Measurements from ENCODE around the gene ARHGEF37.
"Not testable (repeated sequence)": the region's sequence is repeated elsewhere in the genome, so short reads cannot be mapped to it uniquely, and the experiment has no call there.

The ARHGEF37 gene, protein sequence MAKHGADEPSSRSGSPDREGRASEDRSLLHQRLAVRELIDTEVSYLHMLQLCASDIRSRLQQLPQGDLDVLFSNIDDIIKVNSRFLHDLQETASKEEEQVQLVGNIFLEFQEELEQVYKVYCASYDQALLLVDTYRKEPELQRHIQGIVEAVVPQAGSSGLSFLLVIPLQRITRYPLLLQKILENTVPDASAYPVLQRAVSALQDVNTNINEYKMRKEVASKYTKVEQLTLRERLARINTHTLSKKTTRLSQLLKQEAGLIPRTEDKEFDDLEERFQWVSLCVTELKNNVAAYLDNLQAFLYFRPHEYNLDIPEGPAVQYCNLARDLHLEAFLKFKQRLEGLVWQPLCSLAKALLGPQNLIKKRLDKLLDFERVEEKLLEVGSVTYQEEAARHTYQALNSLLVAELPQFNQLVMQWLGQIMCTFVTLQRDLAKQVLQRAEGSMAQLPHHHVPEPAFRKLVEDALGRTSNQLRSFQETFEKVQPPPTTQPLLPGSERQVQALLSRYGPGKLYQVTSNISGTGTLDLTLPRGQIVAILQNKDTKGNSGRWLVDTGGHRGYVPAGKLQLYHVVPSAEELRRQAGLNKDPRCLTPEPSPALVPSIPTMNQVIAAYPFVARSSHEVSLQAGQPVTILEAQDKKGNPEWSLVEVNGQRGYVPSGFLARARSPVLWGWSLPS
- 0.16 to 2.1 (median 0.28) reads per million in 3 experiments for total RNA-seq

DNA sequence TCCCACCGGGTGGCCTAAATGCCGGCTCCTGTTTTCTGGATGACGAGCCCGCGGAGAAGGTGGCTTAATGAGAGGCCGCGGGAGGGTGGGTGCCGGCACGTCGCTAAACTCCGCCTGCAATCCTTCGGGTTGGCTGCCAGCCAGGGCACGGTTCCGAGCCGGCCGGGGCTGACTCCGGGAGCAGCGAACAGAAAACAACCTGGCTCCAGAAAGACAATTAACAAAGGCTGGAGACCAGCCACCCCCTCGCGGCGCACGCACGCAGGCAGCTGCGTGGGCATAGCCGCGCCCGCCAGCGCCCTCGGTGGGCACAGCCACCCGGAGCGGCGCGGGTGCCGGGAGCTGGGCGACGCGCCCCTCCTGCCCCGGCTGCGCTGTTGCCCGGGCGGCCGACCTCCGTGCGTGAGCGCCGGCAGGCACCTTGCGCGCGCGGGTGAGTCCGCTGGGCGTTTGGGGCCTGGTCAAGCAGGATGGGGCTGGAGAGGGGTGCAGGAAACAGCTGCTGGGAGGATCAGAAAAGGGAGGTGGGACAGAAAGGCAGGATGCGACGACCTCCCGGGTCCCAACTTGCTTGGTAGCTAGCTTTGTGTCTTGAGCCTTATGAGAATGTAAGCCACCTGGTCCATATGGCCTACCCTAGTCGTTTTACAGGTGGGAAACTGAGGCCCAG is at the start of gene ARHGEF37:
TSS of gene ARHGEF37 (plus strand) at position 307 of the 670 bp plus-strand sequence. CDS start 16,272 bp downstream, outside the sequence.
- DNase-seq, result peak; percentile 20

DNA sequence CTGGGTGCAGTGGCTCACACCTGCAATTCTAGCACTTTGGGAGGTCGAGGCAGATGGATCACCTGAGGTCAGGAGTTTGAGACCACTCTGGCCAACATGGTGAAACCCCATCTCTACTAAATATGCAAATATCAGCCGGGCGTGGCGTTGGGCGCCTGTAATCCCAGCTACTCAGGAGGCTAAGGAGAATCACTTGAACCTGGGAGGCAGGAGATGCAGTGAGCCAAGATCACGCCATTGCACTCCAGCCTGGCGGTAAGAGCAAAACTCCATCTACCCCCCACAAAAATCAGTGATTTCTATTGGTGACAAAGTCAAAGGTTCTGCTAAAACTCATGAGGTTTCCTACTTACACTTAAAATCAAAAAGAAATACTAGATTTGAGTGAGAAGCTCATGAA is 48.9 kb upstream of the ARHGEF37 start:
- no peak for DNase-seq

DNA sequence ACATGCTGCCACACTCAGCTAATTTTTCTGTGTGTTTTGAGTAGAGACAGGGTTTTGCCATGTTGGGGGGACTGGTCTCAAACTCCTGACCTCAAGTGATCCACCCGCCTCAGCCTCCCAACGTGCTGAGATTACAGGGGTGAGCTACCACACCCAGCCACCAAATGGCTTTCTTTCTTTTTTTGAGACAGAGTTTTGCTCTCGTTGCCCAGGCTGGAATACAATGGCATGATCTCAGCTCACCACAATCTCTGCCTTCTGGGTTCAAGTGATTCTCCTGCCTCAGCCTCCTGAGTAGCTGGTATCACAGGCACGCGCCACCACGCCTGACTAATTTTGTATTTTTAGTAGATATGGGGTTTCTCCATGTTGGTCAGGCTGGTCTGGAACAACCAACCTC is 45.5 kb upstream of the ARHGEF37 start:
- DNase-seq, result not testable (repeated sequence)

DNA sequence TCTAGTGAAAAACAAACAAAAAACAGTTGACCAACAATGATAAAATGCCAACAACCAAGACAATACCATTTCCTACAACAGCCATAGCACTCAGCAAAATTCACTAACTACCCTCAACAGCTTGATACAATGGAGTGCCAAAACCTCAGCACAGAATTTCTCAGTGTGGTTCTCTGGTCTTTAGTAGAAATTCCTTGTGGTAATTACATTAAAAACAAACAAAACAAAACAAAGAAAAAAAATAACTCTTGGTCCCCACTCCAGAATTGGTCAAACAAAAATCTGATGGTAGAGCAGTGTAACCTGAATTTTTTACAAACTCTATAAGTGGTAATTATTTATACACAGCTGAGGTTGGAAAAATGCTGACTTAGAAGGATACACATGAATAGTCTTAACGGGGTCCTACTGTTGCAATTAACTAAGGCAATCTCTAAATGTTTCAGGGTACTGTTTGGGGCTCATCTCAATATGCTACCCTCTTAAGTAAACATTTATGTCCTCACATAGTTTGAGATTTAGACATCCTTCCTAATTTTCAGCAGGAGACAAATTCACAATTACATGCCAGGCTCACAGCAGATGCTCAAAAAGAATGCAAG is 43.8 kb upstream of the ARHGEF37 start:
- no peak for DNase-seq

DNA sequence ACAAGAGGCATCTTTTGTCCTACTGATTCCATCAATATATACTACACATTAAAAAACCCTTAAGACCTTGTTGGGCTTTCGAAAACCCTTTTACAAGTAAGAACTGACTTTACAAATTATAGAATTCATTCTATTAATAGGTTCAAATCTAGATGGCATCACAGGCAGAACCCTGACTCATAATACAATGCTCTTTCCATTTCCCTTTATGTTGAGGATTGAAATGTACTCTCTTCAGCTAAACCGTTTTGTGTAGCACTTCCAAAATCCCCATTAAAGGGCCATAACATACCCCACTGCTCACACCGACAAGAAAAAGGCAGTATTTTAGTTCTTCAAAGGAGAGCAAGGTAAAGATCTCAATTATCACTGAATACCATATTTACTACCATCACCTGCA is 41.2 kb upstream of the ARHGEF37 start:
- DNase-seq, result no peak

DNA sequence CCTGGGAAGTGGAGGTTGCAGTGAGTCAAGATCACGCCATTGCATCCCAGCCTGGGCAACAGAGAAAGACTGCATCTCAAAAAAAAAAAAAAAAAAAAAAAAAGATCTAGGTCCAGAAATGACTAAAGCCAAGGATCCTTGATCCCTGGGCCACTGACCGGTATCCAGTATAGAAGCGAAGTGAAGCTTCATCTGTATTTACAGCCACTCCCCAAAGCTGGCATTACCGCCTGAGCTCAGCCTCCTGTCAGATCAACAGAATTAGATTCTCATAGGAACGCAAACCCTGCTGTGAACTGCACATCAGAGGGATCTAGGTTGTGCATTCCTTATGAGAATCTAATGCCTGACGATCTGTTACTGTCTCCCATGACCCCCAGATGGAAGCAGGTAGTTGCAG is 39.4 kb upstream of the ARHGEF37 start:
- DNase-seq, result no peak

DNA sequence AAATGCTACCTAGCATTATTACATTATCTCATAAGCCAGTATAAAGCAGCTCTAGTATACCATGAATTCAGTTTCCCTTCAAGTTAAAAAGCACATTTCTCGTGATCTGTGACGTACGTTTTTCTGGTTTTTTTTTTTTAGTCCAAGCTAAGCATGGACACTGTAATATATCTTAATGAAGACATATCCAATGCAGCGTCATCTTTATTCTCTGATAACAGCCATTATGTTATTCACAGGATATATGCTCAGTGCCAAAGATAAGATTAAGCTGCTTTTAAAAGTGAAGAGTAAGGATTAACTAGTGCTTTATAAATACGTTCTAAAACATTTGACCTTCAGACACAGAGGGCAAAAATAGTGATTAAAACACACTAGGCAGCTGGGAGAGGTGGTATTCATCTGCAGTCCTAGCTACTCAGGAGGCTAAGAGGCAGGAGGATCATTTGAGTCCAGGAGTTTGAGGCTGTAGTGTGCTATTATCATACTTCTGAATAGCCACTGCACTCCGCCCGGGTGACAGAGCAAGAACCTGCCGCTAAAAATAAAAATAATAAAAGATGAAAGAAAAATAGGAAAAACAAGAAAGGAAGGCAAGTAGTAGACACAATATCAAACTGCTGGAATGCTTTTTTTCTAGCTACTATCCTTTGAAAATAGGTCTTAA is 37.8 kb upstream of the ARHGEF37 start:
- DNase-seq, result no peak

DNA sequence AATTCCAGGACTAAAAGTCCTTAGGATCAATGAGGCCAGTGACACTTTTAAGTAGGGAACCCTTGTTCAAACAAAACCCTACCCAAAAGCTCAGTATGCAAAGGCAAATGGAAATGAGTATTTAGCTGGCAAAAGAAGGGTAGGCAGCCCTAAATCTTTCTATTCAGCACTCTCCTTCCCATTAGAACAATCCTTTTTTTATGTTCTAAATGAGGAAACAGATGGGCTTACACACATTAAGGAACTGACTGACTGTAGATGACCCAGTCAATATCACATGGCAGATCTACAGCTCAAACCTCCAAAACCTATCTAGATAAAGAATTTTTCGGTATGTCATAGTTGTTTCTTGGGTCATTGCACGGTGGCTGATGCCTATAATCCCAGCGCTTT is 37.3 kb upstream of the ARHGEF37 start:
- DNase-seq, result no peak

DNA sequence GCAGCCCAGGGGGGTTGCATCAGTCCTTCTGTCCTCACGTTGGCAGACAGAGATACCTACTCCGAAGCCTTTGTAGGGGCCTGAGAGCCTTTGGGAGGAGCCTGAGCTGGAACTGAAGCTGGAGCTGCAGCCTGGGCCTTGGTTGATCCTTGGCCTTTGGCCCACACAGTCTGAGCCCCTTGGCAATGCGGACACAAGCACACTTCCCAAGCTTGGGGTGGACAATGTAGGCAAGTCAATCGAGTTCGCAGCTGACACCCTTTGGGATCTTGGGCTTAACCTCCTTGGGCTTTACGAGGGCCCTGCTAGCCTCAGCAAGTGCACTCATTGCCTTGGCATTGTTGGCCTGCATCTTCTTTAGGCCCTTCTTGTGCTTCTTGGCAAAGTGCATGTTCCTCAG is 36.0 kb upstream of the ARHGEF37 start:
- no peak for DNase-seq

DNA sequence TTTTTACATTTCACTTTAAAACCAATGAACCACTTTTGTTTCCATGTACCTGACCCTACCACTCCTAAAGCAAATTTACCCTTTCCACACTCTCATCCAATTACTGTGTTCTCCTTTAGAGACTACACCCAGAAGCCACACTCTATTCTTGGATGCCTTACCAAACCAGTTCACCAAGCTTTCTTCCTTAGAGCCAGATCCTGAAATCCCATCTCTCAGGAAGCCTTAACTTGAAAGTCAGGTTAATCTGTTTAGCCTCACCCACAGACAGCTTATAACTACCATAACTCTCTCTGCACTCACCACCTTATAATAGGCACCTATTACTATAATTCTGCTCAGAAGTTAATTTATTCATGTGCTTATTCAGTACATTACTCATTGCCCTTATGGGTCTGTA is 34.3 kb upstream of the ARHGEF37 start:
- no peak for DNase-seq

DNA sequence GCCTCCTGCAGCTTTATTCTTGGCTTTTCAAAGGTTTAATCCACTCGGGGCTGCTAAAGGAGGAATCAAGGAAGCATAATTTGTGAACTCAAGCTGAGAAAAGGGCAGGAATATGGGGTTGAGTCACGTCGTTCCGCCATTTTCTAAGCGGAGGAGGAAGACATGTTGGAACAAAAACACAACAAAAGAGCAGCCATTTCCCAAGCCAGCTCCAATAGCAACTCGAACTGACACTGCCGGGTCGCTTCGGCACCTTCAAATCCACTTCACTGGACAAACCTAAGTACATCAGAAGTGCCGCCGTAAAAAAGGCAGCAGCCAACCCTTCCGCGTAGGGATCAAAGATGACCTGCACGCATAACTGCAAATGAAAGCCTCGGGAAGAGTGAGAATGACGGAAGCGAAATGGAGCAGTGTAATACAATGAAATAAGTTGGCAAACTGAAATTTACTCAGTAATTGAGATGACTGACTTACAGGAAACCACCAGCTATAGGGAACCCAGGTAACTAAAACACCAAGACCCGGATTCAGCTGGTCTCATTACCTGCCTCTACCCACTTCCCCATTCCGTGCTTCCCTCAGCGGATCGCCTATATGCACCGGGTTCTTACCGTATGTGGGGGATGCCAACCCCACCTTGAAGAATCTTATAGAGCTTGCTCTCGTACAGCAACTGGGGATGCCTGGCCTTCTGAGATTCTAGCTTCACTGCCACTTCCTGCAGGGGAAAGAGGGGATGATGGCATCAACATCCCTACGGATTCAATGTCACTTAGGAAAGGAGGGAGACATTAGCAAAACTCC is 31.6 kb upstream of the ARHGEF37 start:
- DNase-seq, result peak; percentile 46

DNA sequence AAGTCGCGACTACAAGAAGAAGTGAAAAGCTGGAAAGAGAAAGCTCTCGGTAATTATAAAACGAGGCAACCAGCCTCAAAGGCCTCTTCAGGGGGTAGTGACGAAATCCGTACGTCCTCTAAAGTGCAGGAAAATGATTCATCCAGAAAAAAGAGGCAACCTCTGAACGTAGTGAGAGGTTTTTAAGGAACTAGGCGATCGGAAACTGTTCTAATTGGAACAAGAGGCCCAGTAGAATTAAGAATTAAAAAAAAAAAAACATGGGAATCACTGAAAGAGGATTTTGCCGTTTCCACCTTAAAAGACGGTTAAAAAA is 31.1 kb upstream of the ARHGEF37 start:
- peak; percentile 20 for DNase-seq

DNA sequence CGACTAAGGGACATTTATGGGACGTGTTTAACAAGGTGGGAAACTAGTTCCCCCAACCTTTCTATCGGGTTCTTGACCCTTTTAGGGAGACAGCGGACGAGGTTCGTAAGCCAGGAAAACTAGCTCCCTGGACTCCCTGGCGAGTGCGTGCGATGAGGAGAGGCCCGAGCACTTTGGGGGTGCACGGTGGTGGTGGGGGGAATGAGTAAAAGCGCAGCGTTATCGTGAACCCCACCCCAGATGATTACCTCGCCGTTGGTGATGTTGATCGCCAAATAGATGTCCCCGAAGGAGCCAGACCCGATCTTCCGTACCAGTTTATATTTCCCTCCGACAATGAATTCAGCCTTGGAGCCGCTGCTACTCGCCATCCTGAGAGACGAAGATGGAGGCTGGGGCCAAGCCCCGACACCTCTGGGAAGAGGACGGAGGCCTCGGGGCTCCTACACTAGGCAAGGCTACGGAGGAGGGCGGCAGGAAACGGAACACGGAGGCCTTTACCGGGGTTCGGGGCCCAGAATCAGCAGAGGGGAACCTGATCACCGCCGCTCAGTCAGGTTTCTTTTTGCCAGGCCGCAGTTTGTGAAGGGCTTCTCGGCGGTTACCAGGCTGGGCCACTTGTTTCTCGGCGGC is 30.6 kb upstream of the ARHGEF37 start:
- peak; percentile 3 for DNase-seq

DNA sequence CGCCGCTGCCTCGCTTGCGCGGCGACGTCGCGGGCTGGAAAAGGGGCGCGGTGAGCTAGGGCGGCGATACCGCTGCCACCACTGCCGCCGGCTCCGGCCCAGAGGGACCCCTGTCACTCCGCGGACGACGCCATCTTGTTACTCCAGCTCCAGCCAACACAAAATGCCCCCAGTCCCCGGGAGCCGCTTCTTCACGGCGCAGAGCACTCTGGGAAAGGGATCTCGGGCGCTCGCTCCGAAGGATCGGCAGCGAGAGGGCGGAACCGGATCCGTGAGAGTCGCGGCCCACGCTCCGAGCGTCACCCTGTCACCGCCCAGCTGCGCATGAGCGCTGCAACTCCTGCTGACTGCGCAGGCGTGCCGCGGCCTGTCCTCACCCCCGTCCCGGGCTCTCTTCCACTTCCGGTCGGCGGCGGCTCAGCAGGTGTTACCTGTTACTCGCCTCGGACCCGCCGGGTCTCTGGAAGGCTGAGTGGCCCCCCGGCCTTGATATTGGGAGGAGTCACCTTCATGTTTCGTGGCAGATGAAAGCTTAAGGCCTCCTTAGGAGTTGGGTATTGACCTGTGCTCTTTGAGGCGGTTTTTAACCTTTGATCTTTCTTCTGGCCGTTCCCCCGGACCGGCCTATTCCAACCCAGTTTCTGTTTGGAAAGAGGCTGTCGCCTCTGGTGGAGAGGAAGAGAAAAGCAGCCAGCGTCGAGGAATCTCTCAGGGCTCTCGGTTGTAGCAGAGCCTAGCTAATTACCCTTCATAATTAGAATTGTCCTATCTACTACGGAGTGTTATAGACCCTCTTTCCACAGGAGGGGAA is 29.9 kb upstream of the ARHGEF37 start, which contains the start of gene CSNK1A1:
TSS of gene CSNK1A1 (minus strand) at position 213 of the 811 bp plus-strand sequence. CDS start 475 bp downstream, outside the sequence.
- DNase-seq, result peak; percentile 99

DNA sequence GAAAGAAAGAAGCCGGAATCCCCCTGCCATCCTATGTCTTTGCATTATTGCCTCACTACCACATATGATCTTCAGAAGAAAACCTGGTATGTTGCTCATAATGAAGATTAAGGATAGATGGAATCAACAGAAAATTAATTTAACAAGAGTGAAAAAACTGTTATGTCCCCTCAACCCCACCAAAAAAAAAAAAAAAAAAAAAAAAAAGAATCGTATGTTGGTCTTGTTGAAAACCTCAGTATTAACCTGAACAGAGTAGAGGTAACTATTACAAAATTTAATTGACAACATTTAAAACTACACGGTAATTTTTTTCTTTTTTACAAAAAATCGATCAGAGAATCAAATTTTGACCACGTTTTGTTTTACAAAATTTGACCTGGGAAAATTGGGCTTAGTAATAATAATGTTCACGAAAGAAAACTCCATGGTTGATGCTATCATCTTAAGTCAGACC is 29.2 kb upstream of the ARHGEF37 start:
- no peak for DNase-seq

DNA sequence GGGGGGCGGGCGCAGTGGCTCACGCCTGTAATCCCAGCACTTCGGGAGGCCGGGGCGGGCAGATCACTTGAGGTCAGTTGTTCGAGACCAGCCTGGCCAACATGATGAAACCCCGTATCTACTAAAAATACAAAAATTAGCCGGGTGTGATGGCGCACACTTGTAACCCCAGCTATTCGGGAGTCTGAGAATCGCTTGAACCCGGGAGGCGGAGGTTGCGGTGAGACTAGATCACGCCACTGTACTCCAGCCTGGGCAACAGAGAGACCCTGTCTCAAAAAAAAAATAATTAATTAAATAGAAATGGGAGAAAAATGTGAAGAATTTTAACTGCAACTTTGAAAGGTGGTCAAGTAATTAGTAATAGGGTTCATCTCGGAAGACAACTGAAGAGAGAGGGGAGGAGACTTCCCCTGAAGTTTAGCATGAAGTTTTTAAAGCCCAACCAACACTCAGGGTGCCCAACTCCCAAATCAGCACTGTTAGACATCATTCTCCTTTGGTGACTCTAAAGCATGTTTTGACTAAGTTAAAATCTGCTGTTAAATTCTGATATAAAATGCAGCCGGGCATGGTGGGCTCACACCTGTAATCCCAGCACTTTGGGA is 28.6 kb upstream of the ARHGEF37 start:
- DNase-seq, result no peak

DNA sequence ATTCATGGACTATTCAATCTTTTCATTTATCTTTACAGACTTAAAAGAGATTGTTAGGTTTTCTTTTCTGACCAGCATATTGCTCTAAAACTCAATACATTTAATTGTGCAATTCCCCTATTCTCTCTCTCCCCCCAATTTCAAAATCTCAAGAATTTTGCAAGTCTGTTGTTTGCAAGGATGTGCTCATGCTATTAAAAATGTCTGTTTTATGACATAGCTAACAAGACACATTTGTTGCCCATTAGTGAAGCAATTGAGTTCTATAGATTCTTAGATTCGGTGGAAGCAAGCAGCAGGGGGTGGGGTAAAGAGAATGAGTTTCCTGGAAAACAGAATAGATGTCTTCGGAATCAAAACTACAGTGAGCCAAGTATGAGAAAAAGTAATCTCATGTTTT is 21.6 kb upstream of the ARHGEF37 start:
- DNase-seq, result no peak

DNA sequence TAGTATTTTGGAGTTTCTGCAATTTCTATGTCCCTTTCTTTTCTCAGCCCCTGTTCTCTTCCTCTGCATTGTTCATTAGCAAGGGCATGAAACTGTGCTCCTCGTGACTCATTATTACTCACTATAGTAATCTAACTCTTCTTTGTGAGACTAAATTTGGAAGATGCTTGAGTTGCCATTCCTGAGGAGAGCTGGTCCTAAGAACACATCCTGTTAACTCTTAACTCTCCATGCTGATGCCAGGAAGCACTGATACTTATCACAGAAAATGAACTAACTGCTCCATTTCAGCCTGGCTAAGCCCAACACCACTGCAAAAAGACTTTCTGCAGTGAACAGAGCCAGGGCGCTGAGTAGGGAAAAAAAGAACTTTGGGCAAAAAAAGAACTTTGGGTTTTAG is 19.4 kb upstream of the ARHGEF37 start:
- no peak for DNase-seq

DNA sequence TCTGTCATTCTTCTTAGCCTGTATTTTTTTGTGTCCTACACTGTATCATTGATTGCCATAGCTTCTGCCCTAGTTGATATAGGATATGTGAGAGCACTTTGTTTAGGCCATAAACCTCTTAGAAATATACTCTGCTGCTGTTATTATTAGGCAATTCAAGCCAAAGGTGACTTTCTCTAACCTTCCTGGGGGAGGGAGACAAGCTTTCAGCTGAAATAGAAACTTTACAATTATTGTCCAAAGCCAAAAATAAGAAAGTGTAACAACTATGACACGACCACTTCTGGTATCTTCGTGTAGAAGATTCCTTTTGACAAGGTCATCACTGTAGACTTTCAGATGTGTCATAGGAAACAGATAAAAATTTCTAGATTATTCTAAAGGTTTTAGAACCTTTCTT is 17.8 kb upstream of the ARHGEF37 start:
- no peak for DNase-seq

Data from central memory CD4-positive, alpha-beta T cell (primary cell).